Activated CD4-positive, alpha-beta T cell treated with anti-CD3 and anti-CD28 coated beads for 48 hours (primary cell): ENCODE measurements around the gene ATF4.

ENCODE experiments used
- DNase-seq: peaks from one replicate; pipeline ENCODE4 v3.0.0-alpha.2; 2020

Gene ATF4

GRCh38 chr22:39530116-39530515 lies 9.8 kb downstream of the ATF4 start:
- no peak for DNase-seq

GRCh38 chr22:39530692-39531331 lies 10.4 kb downstream of the ATF4 start:
- DNase-seq, result no peak

- peak; percentile 100 for DNase-seq
These were observed 12.1 kb downstream of the ATF4 start, which contains the start of gene RPS19BP1 for GRCh38 chr22:39532215-39533073. TSS of gene RPS19BP1 (minus strand) at chr22:39532748. CDS start at chr22:39532738, 10 bp downstream.

- DNase-seq, result no peak
These were observed 13.7 kb downstream of the ATF4 start for GRCh38 chr22:39534092-39534506.

GRCh38 chr22:39534591-39535356 lies 14.4 kb downstream of the ATF4 start:
- DNase-seq, result peak; percentile 90

- DNase-seq, result no peak
These were observed 15.0 kb downstream of the ATF4 start for GRCh38 chr22:39535357-39535725.

- no peak for DNase-seq
These were observed 15.6 kb downstream of the ATF4 start for GRCh38 chr22:39535831-39536449.

GRCh38 chr22:39536711-39537110 lies 16.3 kb downstream of the ATF4 start:
- DNase-seq, result no peak

GRCh38 chr22:39537975-39538374 lies 17.6 kb downstream of the ATF4 start:
- DNase-seq, result no peak

- peak; percentile 49 for DNase-seq
These were observed 22.7 kb downstream of the ATF4 start for GRCh38 chr22:39543095-39543494.

GRCh38 chr22:39545386-39546365 lies 25.3 kb downstream of the ATF4 start:
- DNase-seq, result peak; percentile 80

GRCh38 chr22:39546889-39547586 lies 26.7 kb downstream of the ATF4 start:
- no peak for DNase-seq

GRCh38 chr22:39547587-39547947 lies 27.2 kb downstream of the ATF4 start:
- no peak for DNase-seq

- DNase-seq, result no peak
These were observed 33.1 kb downstream of the ATF4 start for GRCh38 chr22:39553429-39553828.

- DNase-seq, result no peak
These were observed 33.8 kb downstream of the ATF4 start for GRCh38 chr22:39554151-39554550.

- DNase-seq, result peak; percentile 60
These were observed 36.8 kb downstream of the ATF4 start for GRCh38 chr22:39556970-39557841.

GRCh38 chr22:39558254-39558727 lies 37.9 kb downstream of the ATF4 start:
- no peak for DNase-seq

GRCh38 chr22:39558950-39559349 lies 38.6 kb downstream of the ATF4 start:
- no peak for DNase-seq

- no peak for DNase-seq
These were observed 39.2 kb downstream of the ATF4 start for GRCh38 chr22:39559456-39560105.
